Measurements from ENCODE around the gene NDFIP1.

NDFIP1 gene

DNA sequence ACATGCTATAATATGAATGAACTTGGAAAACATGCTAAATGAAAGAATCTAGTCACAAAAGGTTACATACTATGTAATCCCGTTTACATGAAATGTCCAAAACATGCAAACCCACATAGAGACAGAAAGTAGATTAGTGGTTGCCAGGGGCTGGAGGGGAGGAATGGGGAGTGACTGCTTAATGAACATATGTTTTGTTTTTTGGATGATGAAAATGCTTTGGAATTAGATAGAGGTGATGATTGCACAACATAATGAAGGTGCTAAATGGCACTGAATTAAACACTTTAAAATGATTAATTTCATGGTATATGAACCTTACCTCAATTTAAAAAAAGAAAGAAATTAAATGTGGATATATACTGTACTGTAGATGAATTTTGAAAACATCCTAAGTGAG lies 17.6 kb upstream of the NDFIP1 start:
- in situ Hi-C loops (cut with HindIII; ENCODE audit: low sequenced_read_pairs), result no loop called here

DNA sequence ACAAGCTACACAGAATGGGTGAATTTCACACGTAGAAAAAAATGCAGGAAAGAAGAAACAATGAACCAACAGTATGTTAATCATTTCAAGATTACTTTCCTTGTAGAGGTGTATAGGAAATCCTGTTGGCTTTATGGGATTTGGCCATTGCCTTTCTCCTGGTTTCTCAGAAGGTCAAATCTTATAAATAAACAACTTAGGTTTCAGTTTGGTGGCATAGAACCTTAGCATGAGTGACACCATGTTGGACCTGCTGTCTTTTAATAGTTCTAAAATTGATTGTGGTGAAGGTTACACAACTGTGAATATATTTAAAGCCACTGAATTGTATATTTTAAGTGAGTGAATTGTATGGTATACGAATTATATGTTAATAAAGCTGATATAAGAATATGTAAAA lies 16.7 kb upstream of the NDFIP1 start:
- in situ Hi-C loops (cut with HindIII; ENCODE audit: low sequenced_read_pairs), result no loop called here

DNA sequence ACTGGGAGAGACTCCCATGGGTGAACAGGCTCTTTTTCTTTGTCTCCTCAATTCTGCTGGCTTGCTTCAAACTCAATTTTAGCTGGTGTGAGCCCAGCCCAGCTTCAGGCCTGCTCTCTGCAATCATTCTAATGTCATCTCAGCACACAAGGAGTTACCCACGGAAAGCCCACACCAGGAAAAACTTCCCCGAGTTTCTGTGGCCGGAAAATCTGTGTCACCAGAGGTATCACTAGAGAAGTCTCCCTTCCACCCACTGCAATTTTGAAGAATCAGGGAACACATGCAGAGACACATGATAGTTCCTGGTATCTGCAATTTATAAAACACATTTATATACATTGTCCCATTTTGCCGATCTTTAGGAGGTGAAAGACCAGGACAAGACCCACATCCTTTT lies 13.5 kb upstream of the NDFIP1 start:
- in situ Hi-C loops (cut with HindIII; ENCODE audit: low sequenced_read_pairs), result no loop called here

DNA sequence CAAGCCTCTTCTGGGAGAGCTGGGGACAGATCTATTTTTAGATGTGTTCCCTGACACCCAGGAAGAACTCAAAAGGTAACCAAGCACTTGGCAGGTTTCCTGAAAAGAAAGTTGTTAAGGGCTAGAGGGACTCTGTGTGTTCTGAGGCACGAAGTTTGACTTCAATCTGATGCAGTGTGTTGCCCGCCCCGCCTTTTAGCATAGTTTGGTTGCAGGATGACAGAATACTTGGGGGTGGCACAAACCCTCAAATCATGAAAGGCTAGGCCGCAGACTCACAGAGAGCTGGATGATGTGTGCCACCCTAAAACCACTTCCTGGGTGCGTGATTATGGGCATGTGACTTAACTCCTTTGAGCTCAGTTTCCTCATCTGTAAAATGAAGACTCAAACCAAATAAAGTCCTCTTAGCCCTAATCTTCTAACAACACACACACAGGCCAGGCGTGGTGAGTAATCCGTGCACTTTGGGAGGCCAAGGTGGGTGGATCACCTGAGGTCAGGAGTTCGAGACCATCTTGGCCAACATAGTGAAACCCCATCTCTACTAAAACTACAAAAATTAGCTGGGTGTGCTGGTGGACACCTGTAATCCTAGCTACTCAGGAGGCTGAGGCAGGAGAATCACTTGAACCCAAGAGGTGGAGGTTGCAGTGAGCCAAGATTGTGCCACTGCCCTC lies 12.8 kb upstream of the NDFIP1 start:
- in situ Hi-C loops (cut with HindIII; ENCODE audit: low sequenced_read_pairs), result no loop called here

DNA sequence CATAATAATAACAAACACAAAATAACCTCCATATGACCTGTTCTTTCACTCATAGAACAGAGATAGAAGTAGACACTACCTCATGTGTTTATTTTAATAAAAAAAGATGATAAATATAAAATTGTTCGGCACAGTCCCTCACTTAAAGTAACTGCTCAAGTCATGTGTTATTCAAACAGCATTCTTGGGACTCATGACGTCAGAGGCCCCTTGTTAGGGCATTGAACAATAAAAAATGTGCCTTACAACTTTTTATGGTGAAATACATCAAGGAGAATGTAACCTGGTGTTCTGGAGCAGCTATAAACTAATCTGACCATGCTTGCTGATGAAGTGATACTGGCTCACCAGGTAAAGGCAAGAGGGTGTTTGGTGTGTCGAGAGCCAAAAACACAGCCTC lies 12.2 kb upstream of the NDFIP1 start:
- in situ Hi-C loops (cut with HindIII; ENCODE audit: low sequenced_read_pairs), result no loop called here

DNA sequence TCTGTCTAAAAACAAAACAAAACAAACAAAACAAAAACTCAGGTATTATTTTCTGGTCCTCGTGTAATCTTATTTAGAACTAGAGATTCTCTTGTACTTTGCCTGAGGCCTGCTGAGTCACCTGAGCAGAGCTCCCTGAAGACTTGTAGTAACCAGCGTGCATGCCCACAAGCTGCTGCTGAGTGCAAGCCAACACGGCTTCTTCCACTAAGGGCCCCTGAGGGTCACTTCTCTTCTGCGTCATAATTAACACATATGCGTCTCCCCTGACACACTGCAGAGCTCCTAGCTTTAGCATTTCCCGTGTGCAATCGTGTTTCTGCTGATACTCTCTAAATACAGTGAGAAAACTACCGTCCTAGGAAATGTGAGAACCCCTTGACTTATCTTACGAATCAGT lies 10.9 kb upstream of the NDFIP1 start:
- in situ Hi-C loops (cut with HindIII; ENCODE audit: low sequenced_read_pairs), result no loop called here

DNA sequence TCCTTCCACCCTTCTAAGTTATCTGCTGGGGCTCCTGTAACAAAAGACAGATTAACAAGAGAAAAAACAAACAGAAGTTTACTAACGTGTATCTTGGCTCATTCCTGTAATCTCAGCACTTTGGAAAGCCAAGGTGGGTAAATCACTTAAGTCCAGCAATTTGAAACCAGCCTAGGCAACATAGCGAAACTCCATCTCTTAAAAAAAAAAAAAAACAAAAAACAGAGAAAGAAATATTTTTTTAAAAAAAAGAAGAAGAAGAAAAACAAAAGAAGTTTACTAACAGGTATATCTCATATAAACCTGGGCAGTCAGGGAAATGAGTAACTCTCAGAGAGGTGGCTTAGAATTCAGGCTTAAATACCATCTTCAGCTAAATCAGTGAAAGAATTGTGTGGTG lies 10.3 kb upstream of the NDFIP1 start:
- in situ Hi-C loops (cut with HindIII; ENCODE audit: low sequenced_read_pairs), result no loop called here

DNA sequence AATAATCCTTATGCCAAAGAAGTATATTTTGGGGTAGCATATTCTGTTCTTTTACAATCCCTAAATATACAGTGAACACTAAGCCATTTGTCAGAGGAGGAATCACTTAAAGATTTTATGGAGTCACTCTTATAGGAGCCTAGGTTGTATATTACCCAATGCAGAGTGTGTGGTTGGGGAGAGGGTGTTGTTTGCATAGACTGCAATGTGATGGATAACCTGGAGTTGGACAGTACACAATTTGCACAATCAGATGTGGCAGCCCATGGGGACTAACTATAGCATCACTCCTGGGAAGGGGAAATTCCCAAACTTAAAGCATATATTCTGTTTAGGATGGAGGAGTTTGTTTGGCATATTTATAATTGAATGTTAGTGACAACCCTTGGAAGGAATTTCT lies 9.6 kb upstream of the NDFIP1 start:
- in situ Hi-C loops (cut with HindIII; ENCODE audit: low sequenced_read_pairs), result no loop called here

DNA sequence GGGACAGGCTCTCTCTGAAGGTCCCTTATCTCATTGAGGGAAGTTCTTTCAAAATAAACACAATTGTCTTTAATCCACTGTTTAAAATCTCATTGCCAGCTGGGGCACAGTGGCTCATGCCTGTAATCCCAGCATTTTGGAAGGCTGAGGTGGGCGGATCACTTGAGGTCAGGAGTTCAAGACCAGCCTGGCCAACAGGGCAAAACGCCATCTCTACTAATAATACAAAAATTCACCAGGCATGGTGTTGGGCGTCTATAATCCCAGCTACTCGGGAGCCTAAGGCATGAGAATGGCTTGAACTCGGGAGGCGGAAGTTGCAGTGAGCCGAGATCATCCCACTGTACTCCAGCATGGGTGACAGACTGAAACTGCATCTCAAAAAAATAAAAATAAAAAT lies 8.3 kb upstream of the NDFIP1 start:
- in situ Hi-C loops (cut with HindIII; ENCODE audit: low sequenced_read_pairs), result no loop called here

DNA sequence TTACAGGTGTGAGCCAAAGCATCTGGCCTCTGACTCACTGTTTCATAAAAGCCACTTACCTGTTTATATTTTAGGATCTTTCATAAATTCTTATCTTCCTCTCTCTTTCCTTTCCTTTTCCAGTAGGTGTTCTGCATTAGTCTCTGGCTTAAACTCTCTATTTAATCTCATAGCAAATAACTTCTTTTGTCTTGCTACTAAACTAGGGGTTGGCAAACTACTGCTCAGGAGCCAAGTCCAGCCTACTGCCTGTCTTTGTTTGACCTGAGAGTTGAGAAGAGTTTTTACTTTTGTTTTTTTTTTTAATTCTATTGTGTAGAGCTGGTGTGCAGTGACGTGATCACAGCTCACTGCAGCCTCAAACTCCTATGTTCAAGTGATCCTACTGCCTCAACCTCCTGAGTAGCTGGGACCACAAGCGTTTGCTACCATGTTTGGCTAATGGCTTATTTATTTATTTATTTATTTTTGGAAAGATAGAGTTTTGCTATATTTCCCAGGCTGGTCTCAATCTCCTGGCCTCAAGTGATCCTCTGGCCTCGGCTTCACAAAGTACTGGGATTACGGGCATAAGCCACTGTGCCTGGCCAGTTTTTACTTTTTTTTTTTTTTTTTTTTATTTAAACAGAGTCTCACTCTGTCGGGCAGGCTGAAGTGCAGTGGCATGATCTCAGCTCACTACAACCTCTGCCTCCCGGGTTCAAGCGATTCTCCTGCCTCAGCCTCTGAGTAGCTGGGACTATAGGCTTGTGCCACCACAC lies 5.4 kb upstream of the NDFIP1 start:
- in situ Hi-C loops (cut with HindIII; ENCODE audit: low sequenced_read_pairs), result no loop called here

DNA sequence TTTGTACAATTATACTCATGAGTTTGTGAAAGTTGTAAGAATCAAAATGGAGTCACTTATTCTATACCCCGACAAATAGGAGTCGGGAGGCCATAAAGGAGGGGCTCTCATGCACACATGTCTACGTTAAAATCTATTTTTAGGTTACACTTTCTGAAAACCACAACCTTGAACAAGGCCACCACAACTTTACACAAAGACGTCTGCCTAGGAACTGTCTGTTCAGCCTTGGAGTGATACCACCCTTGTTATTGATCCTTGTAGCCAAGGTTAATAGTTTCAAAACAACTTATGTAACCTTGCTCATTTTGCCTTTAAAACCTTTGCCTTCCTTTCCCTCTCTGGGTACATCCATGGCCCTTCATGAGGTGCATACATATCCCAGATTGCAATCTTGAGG lies 4.1 kb upstream of the NDFIP1 start:
- in situ Hi-C loops (cut with HindIII; ENCODE audit: low sequenced_read_pairs), result no loop called here

DNA sequence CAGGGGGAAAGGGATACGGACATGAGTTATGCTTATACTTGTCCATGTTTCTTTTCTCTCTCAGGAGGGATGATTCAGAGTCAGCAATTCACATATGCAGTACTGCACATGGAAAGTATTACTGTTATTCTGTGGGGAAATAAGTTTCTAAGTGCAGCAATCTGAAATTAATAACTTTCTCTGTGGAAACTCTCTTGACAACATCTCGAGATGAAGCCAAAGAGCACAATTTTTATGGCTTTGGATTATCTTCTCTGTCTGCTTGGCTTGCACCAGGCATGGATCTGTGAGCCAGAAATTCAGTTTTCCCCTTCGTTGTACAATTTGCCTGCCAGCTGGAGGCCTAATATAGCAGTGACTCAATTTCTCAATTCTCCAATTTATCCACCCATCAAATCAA lies 2.5 kb upstream of the NDFIP1 start:
- in situ Hi-C loops (cut with HindIII; ENCODE audit: low sequenced_read_pairs), result no loop called here

DNA sequence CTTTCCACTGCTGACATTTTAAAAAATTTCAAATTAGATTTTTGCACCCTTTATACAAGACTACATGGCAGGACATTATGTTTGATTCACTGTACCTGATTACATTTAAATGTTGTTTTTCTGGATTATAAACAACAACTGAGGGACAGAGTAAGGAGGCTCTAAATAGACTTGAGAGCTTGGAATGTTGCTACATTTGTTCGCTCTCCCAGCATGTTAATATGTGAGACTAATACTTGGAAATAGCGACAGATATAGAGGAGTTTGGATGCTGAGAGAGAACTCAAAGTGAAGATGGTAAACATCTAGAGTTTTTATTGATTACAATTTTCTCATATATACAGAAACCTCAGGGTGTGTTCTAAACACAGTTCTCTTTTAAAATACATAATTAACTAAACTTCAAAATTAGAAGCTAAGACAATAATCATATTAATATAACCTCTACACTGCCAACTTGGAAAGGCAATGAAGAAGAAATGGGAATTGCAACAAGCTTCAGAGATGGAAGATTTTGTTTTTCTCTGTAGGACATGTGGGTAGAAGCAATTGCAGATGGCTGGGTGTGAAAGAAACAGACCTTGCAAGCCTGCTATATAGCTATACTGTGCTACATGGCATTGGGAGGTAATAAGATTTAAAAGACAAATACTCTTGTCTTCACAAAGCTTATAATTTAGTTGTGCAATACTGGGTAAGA lies 1.4 kb upstream of the NDFIP1 start:
- in situ Hi-C loops (cut with HindIII; ENCODE audit: low sequenced_read_pairs), result no loop called here

DNA sequence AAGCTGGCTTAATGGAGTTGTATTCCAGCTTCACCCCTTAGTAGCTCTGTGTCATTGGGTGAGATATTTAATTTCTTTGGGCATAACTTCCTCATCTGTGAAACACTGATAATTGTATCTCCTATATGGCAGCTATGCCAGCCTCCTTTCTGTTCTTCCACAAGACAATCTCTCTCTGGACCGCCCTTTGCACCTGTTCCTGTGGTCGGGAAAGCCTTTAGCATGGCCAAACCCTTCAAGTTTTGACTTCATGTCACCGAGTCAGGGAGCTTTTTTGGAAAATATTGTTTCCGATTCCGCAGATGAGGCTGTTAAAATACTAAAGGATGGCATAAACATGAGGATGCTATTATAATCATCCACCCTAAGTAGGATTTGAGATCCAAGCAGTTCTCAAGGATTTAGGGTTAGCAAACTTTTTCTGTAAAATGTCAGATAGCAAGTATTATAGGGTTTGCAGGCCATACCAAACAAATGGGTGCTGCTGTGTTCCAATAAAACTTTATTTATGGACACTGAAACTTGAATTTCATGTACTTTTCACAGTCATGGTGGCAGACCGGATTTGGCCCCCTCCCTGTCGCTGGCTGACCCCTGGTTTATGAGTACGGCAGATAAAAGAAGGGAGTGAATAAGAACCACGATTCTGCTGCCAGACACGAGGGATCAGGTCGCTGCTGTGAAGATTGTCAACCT lies 695 bp upstream of the NDFIP1 start:
- in situ Hi-C loops (cut with HindIII; ENCODE audit: low sequenced_read_pairs), result no loop called here

DNA sequence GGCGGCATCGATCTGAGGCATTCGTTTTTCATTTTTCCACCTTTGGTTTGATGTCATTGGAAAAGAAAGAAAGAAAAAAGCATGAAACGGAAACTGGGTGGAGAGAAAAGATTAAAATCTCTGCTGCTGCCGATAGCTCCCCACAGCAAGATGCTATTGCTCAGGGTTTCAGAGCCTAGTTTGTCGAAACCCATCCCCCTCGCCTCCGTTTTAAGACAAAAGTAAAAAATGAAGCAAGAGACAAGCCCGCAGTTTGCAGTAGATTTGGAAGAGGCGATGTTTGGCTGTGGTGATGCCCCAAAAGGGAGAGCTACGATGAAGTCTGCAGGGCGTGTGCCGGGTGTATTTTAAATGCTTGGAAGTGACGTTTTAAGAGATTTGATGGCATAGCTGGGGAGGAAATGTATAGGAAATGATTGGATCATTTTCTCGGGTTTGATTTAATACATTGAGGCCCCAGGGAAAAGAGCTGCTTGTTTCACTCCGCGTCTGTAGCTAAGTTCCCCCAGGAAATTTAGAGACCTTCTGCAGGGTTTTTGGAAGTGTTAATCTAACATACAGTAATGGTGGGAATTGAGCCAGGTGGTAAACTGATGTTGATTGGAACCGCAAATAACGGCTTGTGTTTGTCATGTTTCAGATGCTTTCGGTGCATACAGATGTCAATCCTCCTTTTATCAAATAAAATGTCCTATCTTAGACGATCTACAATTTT lies 909 bp downstream of the NDFIP1 start:
- in situ Hi-C loops (cut with HindIII; ENCODE audit: low sequenced_read_pairs), result no loop called here

DNA sequence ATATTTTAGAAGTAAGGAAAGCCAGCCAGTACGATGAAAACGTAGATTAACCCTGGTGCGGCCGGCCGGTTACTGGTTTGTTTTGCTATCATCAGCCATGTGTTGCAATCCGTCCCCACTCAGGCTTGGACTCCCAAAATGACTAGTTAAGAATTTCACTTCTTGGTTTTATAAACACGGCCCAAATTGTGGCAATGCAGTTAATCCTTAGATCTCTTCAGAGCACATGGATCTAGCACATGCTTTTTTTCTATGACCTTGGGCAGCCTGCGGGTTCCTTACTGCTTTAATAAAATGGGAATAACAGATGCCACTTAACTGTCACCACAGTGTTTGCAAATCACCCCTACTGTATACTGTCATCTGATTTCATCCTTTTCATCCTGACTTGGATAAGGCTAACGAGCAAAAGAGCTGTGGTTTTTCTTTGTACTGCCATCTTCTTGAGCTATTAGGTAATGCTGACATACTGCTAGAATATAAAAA lies 1.5 kb downstream of the NDFIP1 start:
- in situ Hi-C loops (cut with HindIII; ENCODE audit: low sequenced_read_pairs), result no loop called here

DNA sequence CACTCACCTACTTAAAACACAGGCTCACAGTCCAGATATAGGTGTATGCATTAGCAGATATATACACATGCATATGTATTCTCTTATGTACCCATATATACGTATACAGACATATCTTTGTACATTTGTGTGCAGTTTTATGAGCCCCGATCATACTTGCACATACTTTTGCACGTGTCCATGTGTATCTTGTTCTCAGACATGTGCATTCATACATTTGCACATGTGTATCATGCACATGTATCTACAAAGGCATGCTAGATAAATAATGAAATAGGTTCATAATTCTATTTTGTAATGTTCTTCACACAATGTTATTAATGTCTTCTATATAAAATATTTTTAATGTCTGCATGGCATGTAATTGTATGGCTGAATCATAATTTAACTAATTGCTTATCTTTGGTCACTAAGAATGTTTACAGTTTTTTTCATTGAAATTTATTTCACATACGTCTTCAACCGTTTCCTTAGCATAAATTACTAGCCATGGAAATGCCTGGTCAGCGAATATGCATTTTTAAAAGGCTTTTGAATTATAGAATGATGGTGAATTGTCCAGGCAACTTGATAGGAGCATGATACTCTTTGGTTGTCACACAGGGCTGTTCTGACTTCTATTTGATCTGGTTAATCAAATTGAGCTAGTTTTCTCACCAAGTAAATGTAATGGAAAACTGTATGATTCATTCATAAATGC lies 2.6 kb downstream of the NDFIP1 start:
- in situ Hi-C loops (cut with HindIII; ENCODE audit: low sequenced_read_pairs), result no loop called here

DNA sequence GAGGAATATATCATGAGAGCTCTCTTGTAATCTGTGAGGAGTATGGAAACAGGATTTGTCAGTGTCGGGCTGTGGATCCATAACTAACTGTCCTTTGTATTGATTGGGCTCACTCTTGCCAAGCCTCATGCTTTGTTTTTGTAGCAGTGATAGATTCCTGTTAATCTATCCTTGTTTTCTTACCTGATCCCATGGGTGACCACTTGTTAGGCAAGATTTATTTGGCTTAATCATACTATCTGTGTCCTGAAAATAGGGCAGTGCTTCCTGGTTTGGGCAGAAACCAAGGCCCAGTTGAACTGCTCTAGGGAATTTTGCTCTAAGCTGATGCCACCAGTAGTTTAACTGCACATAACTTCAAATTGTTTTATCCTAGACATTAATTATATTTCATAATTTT lies 6.1 kb downstream of the NDFIP1 start:
- in situ Hi-C loops (cut with HindIII; ENCODE audit: low sequenced_read_pairs), result no loop called here

DNA sequence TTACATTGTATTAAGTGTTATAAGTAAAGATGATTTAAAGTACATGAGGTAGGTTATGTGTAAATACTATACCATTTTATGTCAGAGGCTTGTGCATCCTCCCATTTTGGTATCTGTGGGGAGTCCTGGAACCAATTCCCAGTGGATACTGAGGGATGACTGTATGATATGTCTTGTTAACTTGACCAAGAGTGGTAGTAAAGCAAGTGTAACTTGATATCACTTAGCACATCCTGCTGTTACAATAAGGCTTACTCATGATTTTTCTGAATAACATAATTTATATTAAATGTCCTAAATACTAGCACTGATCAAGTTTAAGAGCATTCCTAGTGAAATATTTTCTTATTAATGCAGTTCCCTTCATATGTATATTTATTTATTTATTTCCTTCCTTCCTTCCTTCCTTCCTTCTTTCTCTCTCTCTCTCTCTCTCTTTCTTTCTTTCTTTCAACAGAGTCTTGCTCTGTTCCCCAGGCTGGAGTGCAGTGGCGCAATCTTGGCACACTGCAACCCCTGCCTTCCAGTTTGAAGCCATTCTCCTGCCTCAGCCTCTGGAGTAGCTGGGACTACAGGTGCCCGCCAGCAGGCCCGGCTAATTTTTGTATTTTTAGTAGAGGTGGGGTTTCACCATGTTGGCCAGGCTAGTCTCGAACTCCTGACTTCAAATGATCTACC lies 7.5 kb downstream of the NDFIP1 start:
- in situ Hi-C loops (cut with HindIII; ENCODE audit: low sequenced_read_pairs), result no loop called here

All from DLD1 (cell line).